ENCODE results near the gene PLAC1. TPM values are rescaled to one million over a fixed set of nuclear protein-coding genes. Genes with fewer than 3 reads are reported as not detected.

The PLAC1 gene
- total RNA-seq, 2 donors from 2014 or later = not detected

GRCh38 chrX:134645936-134646543, 12.2 kb downstream of the PLAC1 start:
- Histone ChIP-seq H3K9me3 (no peaks in the 10 kb centered on the region), H3K27ac (no peak overlapping the region), H3K4me1 (no peaks in the 10 kb centered on the region), H3K27me3 (no peaks in the 10 kb centered on the region), H3K36me3 (no peaks in the 10 kb centered on the region), H3K4me3 (no peak overlapping the region)
- no peak for TF ChIP-seq CTCF (IDR thresholded peaks at IDR 0.05)
- DNase-seq (ENCODE audit: low spot score) = no peak

- Histone ChIP-seq H3K9me3 (no peaks in the 10 kb centered on the region), H3K4me3 (no peak overlapping the region), H3K27ac (no peak overlapping the region), H3K4me1 (no peaks in the 10 kb centered on the region), H3K36me3 (no peaks in the 10 kb centered on the region), H3K27me3 (no peaks in the 10 kb centered on the region)
- DNase-seq (ENCODE audit: low spot score) = no peak
- TF ChIP-seq CTCF (IDR thresholded peaks at IDR 0.05) = no peak
Measured at GRCh38 chrX:134642386-134642785, 15.9 kb downstream of the PLAC1 start.

GRCh38 chrX:134641346-134641745, 16.9 kb downstream of the PLAC1 start:
- Histone ChIP-seq H3K27me3 (no peaks in the 10 kb centered on the region), H3K27ac (no peak overlapping the region), H3K4me1 (no peaks in the 10 kb centered on the region), H3K4me3 (no peak overlapping the region), H3K36me3 (no peaks in the 10 kb centered on the region), H3K9me3 (no peaks in the 10 kb centered on the region)
- DNase-seq (ENCODE audit: low spot score) = no peak
- TF ChIP-seq CTCF (IDR thresholded peaks at IDR 0.05) = no peak

GRCh38 chrX:134640914-134641313, 17.4 kb downstream of the PLAC1 start:
- Histone ChIP-seq H3K4me1 (no peaks in the 10 kb centered on the region), H3K4me3 (no peak overlapping the region), H3K9me3 (no peaks in the 10 kb centered on the region), H3K36me3 (no peaks in the 10 kb centered on the region), H3K27ac (no peak overlapping the region), H3K27me3 (no peaks in the 10 kb centered on the region)
- TF ChIP-seq CTCF (IDR thresholded peaks at IDR 0.05) = no peak
- DNase-seq (ENCODE audit: low spot score) = no peak

- H3K4me3 ChIP-seq = no peak overlapping the region
- no peaks in the 10 kb centered on the region for H3K36me3 ChIP-seq
- TF ChIP-seq CTCF (IDR thresholded peaks at IDR 0.05) = no peak
- H3K9me3 ChIP-seq = no peaks in the 10 kb centered on the region
- no peaks in the 10 kb centered on the region for H3K4me1 ChIP-seq
- no peaks in the 10 kb centered on the region for H3K27me3 ChIP-seq
- no peak for DNase-seq (ENCODE audit: low spot score)
- no peak overlapping the region for H3K27ac ChIP-seq
Measured at GRCh38 chrX:134636851-134637250, 21.4 kb downstream of the PLAC1 start.

- DNase-seq (ENCODE audit: low spot score) = no peak
- H3K27ac ChIP-seq = no peak overlapping the region
- no peaks in the 10 kb centered on the region for H3K36me3 ChIP-seq
- H3K4me3 ChIP-seq = no peak overlapping the region
- H3K9me3 ChIP-seq = no peaks in the 10 kb centered on the region
- no peak for TF ChIP-seq CTCF (IDR thresholded peaks at IDR 0.05)
- H3K4me1 ChIP-seq = no peaks in the 10 kb centered on the region
- H3K27me3 ChIP-seq = no peaks in the 10 kb centered on the region
Measured at GRCh38 chrX:134634691-134635090, 23.6 kb downstream of the PLAC1 start.

Measured in right atrium auricular region (tissue), 2 donors.